GM13976 (cell line): ENCODE measurements around the gene TMUB1.

ENCODE experiments used
- DNase-seq: peaks from one replicate; pipeline ENCODE4 v3.0.0; 2012; ENCODE audit warnings: low spot score
- CTCF ChIP-seq: IDR thresholded peaks from 2 replicates; pipeline ENCODE4 v1.5.1; 2012; ENCODE audit warnings: borderline replicate concordance, mild to moderate bottlenecking; ENCODE audit not compliant: insufficient read depth; ENCODE audit errors: extremely low read depth, missing control alignments, control extremely low read depth
- in situ Hi-C: fragments of 300-500 bp; cut with MboI; formaldehyde crosslinking; loops from one replicate; pipeline ENCODE4 v1.12.0; 2022; ENCODE audit warnings: low sequenced_read_pairs, mixed read lengths, inconsistent platforms; ENCODE audit not compliant: unreplicated experiment

The TMUB1 gene

GRCh38 chr7:151085691-151086620 lies 2.7 kb upstream of the TMUB1 start, which contains the start of gene AGAP3:
Gene AGAP3, plus strand, starts transcription at chr7:151086475. Its CDS starts 267 bp downstream, at chr7:151086742.
- in situ Hi-C loops: no loop called here
- no peak for TF ChIP-seq CTCF
- DNase-seq: peak; percentile 92

DNA sequence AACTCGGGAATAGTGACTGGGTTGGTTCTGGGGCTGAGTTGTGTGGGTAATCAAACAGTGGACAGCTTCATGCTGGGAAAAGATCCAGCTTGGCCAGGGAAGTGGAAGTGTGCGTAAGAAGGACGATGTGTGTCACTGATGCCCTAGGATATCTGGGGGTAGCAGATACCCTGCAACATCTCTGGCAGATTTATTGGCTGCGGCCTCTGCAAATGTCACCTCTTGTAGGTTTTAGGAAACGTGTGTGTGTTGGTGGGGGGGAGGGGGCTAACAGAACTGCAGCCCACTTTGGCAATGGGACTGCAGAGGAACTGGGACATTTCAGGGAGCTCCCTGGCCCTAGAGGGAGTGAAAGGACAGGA lies 2.0 kb upstream of the TMUB1 start:
- in situ Hi-C loops: no loop called here
- no peak for DNase-seq
- TF ChIP-seq CTCF: no peak

DNA sequence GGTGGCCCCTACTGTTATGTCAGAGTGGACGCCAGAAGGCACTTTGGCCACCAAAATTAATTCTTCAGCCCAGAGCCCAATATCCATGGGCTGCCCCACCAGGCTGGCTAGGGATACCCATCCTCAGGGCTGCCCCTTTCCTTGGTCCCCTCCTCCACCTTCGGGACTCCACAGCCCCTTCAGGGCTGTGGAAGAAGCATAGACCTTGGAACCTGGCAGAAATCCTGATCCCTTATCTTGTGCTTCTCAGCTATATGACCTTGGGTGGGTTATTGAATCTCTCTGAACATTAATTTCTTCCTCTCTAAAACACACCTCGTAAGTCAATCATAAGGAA lies 499 bp upstream of the TMUB1 start:
- no peak for DNase-seq
- no peak for TF ChIP-seq CTCF
- in situ Hi-C loops: no loop called here

- in situ Hi-C loops: no loop called here
- no peak for DNase-seq
- no peak for TF ChIP-seq CTCF
Measured at GRCh38 chr7:151082141-151083070, 887 bp downstream of the TMUB1 start.

DNA sequence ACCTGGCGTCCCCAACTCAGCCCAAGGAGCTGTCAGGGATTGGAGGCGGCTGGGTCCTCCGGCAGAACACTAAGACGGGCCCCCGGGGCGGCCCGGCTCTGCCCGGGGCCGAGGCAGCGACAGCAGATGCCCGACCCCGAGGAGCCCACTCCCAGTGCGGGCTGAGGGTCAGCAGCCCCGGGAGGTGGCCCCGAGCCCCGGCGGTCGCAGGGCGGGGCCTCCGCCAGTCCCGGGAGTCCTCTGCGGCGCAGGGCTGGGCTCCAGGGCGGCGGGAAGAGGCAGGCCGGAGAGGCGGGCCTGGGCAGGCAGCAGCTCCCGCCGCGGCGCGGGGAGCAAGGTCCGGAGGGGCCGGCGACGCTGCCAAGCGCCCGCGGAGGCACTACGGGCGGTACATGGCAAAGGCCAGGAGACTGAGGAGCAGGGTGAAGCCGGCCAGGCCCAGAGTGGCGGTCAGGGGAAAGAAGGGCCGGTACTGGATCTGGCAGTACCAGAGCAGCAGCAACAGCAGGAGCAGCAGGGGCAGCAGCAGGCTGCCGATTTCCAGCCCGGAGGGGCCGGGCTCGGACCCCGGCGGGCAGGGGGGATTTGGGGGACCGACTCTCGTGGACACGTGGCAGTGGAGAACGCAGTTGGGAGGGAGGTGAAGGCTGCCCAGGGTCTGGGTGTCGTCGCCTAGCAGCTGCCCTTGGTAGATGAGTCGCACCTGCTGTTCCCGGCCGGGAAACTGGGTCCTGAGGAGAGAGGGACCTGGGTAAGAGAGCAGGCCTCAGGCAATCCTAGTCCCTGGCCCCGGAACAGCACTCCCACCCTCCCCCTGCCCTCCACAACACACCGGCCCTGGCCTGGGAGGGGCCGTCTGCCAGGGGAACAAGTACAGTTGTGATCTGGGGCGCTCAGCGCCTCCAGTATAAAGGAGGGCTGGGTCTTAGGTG lies 1.9 kb downstream of the TMUB1 start:
- no peak for TF ChIP-seq CTCF
- in situ Hi-C loops: no loop called here
- DNase-seq: no peak
